ELR (cell line): ENCODE results near the gene SEPTIN3.

Experiments
- DNase-seq: peaks from one replicate; pipeline ENCODE4 v3.0.0-alpha.2; 2015; ENCODE audit warnings: low read depth

SEPTIN3 gene

GRCh38 chr22:41976961-41977566 is 7.8 kb downstream of the SEPTIN3 start:
- DNase-seq: no peak

DNA sequence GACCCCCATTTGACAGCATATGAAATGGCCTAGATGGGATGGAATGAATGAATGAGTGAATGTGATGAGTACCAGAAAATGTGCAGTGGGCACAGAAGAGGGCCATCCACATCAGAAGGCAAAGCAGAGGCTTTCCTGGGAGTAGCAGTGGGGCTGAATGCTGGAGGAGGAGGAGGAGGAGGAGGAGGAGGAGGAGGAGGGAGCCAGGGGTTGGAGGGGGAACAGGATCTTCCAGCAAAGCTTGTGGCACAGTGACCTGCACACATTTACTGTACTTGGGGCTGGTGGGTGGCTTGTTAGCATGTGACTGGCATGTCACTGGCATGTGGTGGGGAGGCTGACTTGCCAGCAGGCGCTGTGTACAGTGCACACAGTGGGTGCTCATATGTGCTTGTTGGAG is 9.5 kb downstream of the SEPTIN3 start:
- DNase-seq: no peak

GRCh38 chr22:41979423-41980250 is 10.4 kb downstream of the SEPTIN3 start:
- no peak for DNase-seq

GRCh38 chr22:41982865-41983264 is 13.6 kb downstream of the SEPTIN3 start:
- DNase-seq: no peak

GRCh38 chr22:41983513-41984405 is 14.5 kb downstream of the SEPTIN3 start:
- DNase-seq: peak; percentile 37

- DNase-seq: no peak
These were observed 18.0 kb downstream of the SEPTIN3 start for GRCh38 chr22:41987276-41987675.

GRCh38 chr22:41989246-41989645 is 20.0 kb downstream of the SEPTIN3 start:
- no peak for DNase-seq

DNA sequence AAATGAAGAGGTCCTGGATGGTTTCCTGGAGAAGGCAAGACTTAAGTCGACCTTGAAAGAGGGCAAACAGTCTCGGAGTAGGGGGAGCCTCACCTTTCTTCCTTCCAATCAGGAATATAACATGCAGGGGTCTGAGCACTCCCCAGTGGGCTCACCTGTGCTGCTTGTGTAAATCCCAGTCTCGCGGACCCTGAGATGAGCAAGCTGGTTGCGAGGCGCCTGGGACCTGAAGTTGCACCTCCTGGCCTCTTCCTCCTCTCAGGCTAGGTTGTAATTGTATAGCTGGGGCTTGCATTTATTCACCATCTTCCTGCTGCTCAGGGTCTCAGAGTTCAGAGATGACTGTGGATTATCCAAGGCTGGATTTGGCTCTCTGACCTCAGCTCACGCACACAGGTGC is 21.9 kb downstream of the SEPTIN3 start:
- DNase-seq: no peak

DNA sequence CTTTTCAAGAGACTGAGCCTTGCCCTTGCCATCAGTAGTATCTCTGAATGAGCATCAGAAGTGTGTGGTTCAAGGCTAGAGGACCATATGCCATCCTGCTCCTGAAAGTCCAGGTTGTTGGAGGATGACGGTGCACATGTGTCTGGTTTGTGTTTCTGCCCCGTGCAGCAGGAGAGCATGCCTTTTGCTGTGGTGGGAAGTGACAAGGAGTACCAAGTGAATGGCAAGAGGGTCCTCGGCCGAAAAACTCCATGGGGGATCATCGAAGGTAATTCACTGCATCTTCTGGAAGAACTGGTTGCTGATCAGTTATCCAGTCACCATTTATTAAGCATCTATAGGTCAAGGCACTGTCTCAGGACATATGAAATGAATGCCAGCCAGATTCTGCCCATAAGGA is 23.3 kb downstream of the SEPTIN3 start:
- DNase-seq: no peak

DNA sequence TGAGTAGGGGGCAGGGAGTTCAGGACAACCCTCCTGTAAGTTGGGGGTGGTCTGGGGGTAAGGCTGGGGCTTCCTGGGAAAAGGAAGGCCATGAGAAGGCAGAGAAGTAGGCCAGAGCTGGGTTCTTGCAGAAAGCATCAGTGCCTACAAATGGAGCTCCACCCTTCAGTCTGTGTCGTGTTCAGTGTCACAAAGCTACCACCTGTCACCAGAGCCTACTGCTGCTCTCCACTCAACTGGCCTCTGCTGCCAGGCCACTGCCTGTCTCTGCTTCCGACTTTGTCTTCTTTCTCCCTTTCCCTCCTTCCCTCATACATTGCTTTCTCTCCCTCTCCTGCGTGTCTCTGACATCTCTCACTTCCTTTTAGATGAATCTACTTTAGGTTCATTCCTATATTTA is 26.0 kb downstream of the SEPTIN3 start:
- no peak for DNase-seq

DNA sequence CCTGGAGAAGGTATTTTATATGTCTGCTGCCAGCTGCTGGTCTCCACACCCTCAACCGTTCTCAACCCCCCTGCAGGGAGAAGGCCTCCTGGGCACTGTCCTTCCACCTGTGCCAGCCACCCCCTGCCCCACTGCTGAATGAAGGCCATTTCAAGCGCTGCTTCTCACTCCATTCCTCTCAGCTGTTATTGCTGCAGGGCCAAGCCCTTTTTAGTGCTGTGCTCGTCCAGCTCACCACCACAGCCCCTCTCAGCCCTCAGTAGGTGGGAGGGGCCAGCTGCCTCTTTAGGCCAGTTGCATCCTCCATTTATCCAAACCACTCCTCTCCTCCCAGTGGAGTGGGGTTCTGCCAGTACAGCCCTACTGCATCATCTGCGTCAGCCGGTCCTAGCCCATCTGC is 27.6 kb downstream of the SEPTIN3 start:
- DNase-seq: no peak

DNA sequence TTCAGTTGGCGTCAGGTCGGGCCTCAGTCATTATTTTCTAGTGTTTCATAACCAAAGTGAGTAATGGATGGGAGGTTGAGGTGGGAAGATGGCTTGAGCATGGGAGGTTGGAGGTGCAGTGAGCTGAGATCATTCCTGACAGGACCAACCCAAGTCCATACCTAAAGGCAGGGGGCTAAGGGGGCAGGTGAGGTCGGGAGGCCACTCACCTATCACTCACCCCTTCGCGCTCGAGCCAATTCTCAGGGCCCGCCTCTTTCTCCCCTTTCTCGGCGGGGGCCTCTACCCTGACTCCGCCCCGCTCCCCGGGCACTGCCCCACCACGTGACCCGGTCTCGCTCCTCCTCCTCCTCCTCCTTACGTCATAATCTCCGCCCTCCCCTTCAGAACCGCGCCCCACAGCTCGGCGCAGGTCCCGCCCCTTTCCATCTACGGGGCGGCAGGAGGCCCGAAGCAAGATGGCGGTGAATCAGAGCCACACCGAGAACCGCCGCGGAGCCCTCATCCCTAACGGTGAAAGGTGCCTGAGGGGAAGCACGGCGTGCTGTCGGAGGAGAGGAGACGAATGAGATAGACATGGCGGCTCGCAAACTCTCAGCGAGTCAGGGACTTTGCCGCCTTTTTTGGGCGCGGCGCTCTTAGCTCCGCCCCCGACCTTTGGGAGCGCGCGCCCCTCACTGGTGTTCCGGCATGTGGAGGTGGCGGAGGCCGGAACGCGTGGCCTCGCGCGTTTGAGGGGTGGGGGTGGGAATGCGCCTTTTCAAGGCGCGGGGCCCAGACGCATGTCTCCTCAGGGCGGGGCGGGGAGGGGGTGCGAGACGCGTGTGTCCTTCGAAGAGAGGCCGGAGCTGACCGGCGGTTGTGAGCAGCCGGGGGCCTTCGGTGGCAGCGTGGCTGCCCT is 29.4 kb downstream of the SEPTIN3 start, which contains the start of gene WBP2NL:
Gene WBP2NL, plus strand, starts transcription at position 428 of the 901 bp plus-strand sequence. Its CDS starts 31 bp downstream, at position 459.
- peak; percentile 22 for DNase-seq

- DNase-seq: no peak
These were observed 31.2 kb downstream of the SEPTIN3 start for GRCh38 chr22:42000466-42000865.

DNA sequence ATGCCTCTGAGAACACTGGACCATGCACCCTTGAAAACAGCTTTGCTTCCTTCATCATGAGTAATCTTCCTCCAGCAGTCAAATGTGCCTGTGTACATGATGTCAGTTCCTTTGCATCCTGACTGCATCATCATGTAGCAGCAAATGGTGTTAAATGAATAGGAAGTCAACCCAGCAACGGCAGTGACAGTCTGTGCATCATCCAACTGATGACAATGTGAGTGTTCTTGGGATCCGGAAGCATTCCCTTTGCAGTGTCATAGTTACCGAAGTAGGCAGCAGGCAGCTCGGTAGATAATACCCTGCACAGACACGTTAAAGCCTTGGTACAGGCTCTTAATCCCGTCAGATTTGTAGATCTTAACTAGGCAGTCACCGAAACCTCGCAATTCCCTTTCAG is 31.9 kb downstream of the SEPTIN3 start:
- DNase-seq: peak; percentile 70

- DNase-seq: no peak
These were observed 32.5 kb downstream of the SEPTIN3 start for GRCh38 chr22:42001706-42002105.

DNA sequence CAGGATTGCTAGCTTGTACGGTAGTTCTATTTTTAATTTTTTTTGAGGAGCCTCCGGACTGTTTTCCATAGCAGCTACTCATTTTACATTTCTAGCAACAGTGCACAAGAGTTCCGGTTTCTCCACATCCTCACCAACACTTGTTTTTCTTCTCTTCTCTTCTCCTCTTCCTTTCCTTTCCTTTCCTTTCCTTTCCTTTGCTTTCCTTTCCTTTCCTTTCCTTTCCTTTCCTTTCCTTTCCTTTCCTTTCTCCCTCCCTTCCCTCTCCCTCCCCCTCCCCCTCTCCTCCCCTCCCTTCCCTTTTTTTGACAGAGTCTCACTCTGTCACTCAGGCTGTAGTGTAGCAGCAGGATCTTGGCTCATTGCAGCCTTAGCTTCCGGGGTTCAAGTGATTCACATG is 38.7 kb downstream of the SEPTIN3 start:
- DNase-seq: no peak

DNA sequence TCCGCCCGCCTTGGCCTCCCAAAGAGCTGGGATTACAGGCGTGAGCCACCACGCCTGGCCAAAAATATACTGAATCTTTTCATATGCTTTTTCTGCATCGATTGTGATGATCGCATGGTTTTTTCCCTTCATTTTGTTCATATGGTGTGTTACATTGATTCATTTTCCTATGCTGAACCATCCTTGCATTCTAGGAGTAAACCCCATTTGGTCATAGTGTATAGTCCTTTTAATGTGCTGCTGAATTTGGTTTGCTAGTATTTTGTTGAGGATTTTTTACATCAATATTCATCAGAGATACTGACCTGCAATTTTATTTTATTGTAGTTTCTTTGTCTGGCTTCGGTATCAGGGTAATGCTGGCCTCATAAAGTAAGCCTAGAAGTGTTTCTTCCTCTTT is 41.5 kb downstream of the SEPTIN3 start:
- no peak for DNase-seq

GRCh38 chr22:42013385-42013784 is 44.1 kb downstream of the SEPTIN3 start:
- no peak for DNase-seq

DNA sequence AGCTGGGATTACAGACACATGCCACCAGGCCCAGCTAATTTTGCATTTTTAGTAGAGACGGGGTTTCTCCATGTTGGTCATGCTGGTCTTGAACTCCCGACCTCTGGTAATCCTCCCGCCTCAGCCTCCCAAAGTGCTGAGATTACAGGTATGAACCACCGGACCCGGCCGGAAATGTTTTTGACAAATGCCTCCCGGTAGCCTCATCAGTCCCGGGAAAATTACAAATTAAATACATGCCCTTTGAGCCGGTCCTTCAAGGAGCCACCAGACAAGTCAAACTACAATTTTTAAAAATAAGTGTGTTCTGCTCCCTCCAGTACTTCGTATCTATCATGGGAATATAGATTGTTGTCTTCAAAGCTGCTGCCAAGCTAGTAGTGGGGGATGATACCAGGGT is 46.9 kb downstream of the SEPTIN3 start:
- DNase-seq: no peak

DNA sequence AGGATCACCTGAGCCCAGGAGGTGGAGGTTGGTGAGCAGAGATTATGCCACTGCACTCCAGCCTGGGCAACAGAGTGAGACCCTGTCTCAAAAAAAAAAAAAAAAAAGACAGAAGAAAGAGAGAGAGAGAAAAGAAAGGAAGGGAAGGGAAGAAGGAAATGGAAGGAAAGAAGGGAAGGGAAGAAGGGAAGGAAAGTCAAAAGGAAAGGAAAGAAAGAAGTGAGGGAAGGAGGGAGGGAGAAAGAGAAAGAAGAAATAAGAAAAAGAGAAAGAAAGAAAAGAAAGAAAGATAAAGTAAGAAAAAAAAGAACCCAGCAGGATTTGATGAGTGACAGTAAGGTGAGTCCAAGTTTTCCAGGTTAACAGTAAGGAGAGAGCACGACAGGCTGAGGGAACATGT is 49.0 kb downstream of the SEPTIN3 start:
- DNase-seq: no peak
